Hematopoietic multipotent progenitor cell treated with erythropoietin and hydrocortisone succinate and interleukin-3 and kit ligand, for 15 days (in vitro differentiated cells): ENCODE data around the gene SPTBN5.

ENCODE experiments used
- DNase-seq: peaks from one replicate; pipeline ENCODE4 v3.0.0-alpha.2; 2015; ENCODE audit warnings: low spot score

The SPTBN5 gene

DNA sequence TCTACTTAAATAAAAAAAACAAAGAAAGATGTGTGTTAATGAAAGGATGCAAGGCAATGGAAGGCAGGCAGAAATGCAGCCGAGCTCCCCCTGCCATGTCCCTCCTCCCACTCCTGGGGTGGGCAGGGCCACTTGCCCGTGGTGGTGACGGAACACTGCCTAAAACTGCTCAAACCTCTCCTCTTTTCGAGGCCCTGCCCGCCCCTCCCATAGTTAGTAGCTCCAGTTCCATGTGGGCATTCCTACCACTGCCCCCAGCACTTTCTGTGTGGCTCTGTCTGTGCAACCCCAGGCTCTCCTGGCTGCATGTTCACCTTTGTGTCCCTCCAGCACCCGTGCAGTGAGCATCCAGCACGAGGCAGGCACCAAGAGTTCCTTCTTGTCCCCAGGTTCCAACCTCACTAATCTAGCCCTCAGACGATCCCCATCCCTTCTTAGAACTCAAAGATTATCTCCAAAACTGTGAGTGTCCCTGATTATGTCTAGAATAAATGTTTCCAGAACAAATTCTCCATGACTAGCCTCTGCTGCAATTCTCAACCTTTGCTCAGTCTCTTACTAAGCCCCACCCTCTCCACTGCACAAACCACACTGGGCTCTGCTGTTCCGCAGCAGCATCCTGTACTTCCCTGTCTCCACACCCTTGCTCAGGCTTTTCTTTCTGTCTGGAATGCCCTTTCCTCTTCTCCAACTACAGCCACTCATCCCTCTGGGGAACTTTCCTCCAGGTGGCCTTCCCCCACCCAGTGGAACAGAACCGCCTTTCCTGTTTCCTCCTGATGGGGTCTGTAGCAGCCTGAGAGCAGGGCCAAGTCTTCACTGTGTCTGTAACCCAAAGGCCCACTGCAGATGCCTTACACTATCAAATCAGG is 32.6 kb upstream of the SPTBN5 start:
- no peak for DNase-seq

DNA sequence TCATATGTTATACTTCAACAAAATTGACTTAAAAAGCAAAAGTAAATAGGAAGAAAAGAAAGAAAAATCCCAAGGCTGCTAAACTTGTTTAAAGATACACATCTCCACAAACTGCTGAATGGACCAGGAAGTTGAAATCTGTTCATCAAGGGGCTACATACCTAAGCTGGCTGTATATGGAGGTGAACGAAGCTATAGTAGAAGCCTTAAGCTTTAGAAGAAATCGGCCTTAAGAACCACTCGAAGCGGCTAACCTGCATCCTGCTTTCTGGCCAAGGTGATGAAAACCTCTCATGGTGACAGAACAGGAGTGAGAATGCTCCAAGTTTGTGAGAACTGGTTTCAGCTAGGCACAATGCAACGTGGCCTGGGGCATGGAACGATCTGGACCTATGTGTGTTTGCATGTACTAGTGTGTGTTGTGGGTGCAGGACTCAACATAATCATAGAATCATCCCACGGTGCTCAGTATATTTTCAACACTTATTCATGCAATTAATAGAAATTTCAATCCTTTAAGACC is 31.3 kb upstream of the SPTBN5 start:
- DNase-seq: no peak

DNA sequence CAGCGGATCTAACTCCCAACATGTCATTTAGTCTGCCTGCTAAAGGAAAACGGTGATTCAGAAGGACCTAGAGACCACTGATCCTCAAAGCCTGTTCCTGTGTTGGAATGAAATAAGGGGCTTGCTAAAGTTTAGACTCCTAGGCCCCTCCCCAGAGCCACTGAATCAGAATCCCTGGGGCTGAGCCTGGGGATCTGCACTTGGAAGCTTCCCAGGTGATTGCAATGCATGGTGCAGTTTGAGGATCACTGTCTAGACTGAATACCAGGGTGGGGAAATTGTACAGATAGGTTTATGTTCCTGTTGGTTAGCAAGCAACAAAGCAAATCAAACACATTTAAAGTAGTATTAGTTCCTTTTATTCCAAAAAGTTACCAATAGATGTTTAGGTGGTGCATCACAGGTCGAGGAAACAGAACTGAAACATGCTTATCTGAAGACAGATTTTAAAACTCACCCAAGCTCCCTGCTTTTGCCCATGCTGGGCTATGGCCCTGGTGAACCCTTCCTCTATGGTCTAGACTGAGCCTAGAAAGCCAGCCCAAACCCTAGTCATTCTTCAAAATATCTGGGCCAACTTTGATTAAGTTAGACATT is 29.6 kb upstream of the SPTBN5 start:
- no peak for DNase-seq

DNA sequence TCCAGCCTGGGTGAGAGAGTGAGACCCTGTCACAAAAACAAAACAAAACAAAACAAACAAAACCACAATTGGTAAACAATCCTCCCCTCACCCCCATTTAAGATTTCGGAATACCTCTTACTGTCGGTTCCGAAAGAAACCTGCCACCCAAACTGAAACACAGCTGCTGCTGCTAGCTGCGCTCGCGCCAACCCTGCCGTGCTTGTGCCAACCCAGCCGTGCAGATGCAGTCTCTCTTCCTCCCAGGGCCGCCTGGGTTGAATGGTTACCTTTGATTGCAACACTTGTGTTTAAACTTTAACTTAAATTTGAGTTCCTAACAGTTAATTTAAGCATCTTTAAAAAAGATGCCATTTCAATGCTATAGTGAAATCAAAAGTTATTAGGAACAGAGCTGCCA is 28.5 kb upstream of the SPTBN5 start:
- DNase-seq: no peak

DNA sequence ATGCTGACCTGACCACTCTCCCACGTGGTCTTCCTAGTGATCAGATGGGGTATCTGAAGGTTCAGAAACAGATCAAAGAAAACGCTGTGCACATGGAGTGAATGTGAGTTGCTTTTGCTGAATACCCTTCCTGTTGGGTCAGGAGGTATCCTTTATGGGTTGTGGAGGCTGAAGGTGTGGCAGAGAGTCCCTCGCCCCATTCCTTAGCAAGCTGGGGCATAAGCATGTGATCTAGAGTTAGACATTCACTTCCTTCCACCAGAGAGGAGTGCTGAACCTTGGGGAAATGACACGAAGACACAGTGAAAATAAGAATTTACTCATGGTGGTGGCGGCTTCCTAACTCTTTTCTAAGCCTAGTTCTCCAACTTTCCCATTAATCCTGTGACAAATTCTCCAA is 27.8 kb upstream of the SPTBN5 start:
- no peak for DNase-seq

DNA sequence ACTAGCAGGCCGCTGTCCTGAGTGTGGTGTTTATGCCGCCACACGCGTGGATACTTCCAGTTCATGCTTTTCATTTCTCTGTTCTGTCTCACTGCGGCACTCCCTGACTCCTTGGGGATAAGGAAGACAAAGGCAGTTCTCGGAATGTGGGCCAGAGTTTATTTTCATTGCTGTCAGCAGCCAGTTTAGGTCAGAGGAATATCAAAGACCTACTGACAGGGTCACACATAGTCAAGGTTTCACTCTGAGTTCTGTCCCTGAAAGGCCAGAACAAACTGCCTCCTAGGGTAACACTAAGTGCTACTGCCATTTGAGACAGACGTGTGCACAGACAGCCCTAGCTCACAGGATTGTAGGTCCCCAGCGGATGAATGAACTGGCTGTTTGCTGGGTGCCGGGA is 27.3 kb upstream of the SPTBN5 start:
- no peak for DNase-seq

DNA sequence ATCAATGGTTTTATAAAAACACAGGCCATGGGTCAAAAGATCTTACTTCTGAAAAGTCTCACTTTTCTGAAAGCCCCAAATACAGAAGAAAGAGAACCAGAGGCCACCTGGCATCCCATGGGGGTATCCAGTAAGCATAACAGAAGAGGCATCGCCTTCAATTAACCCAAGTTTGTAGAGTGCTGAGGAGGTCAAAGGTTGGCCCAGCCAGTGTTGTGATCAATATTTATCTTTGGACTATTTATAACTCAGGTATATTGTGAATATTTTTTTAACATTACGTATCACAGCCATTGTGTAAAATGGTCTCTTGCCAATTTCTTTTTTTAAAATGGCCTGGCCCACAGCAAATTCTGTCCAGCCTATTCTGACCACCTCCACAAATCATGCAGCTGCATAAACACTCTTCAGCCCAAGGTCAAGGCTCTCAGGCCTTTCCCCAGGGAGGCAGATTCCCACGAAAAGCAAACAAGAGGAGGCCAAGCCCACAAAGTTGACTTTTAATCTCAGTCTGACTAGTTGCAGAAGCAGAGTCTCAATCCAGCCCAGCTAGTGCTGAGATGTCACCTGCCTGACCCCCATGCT is 26.2 kb upstream of the SPTBN5 start:
- no peak for DNase-seq

DNA sequence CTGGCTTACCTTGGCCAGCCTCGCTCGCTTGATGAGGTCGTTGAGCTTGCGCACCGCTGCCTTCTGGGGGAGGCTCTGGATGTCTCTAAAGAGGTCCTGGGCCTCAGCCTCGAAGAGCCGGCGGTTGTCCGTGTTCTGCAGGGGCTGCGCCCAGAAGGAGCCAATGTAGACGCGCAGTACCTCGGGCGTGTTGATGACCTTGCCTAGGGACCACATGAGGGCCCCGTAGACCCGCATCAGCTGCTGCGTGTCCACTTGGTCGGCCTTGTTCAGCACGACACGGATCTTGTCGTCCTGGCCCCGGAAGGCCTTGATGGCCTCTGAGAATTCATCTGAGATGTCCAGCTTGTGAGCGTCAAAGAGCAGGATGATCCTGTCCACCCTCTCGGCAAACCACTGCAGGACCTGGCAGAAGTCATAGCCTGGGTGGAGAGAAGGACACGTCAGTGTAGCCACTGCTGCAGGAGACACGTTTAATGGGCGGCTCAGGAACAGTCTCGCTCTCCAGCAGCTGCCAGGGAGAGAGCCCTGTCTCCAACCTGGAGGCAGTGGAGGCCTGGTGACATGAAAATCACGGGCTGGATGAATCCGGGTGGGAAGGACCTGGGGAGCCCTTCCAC is 25.5 kb upstream of the SPTBN5 start:
- DNase-seq: no peak

DNA sequence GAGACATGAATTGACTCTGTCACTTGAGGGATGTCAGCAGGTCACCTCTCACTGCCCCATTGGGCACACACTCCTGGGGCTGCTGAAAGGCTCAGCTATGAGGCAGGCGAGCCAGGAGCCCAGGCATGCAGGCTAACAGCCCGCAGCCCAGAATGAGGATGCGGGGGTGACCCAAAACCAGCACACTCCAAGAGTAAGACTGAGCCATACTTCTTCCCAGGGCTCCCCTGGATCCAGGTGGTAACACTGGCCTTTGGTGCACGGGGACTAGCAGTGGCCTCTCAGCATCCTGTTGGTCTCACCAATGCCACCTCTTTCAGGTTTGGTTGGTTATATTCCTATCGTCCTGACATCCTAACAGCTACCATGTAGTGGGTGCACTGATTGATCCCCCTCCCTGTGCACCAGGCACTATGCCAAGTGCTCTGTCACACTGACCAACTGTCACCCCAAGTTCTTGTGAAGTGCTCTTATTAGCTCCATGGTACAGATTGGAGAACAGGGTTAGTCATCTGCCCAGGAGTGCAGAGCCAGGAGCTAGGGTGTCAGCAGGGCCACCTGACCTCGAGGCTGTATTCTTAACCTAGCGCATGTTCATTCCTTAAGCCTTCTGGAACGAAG is 24.8 kb upstream of the SPTBN5 start:
- DNase-seq: no peak

DNA sequence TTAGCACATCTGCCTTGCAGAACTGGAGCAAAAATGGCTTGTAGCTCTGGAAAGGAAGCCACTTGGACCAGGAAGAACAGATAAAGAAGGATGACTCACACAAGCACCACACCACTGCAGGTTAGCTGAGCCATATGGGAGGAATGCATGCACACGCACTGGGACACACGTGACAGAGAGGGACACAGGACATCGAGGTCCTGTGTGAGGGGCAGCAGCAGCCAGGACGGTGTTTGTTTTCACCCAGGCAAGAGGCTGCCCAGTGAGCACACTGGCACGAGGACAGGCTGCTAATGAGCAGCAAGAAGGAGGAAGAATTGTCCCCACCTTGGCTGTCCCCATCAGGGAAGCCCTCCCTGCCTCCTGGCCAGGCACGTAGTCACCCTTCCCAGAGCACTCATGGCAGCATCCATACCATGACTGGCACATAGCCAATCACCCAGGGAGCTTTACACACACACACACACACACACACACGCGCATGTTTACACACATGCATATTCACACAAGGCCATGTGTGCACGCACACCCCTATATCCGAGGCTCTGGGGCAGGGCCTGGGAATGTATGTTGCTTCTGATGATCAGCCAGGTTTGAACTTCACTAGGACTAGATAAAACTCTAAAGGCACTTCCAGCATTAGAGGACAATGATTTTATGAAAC is 24.0 kb upstream of the SPTBN5 start:
- DNase-seq: no peak

DNA sequence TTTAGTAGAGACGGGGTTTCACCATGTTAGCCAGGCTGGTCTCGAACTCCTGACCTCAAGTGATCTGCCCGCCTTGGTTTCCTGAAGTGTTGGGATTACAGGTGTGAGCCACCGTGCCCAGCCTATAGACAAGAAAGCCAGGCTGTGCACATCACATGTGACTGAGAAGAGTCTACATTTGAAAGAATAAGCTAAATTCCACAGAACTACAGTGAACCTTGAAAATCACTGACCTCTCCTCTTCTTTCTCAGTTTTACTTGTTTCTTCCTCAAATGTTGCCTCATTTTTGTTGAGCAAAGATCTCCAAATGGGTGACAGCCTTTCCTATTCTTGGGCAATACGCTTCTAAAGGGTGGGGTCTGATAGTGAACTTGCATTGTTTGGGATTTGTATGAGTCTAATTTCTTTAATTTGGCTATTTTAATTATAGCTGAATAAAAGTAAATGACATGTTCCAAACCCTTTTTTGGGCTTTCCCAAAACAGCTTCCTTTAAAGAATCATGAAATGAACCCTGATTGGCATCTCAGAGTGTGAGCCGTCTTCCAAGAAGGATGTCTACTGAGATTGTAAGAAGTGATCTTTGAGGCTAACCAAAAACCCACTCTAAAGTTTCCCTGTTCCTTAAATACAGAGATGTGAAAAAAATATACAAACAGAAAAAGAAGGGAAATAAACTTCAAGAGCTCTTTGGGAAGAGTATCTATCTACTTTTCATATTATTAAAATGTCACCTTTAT is 21.6 kb upstream of the SPTBN5 start:
- no peak for DNase-seq

DNA sequence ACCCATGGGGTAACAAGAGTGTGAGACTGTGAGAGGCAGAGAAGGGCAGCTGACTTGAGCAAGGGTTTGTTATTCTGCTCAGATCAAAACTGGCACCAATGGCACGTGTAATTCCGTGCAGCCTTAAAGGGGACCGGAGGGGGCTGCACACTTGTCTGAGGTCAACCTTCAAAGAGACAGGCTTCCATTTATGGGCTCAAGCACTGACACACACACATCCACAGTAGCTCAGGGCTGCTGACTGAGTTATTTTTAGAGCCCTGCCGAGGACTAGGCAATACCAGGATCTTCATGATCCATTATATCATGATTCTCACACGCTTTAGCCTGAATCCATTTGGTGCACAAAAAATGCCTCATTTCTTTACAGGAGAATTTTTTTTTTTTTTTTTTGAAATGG is 20.6 kb upstream of the SPTBN5 start:
- DNase-seq: no peak

DNA sequence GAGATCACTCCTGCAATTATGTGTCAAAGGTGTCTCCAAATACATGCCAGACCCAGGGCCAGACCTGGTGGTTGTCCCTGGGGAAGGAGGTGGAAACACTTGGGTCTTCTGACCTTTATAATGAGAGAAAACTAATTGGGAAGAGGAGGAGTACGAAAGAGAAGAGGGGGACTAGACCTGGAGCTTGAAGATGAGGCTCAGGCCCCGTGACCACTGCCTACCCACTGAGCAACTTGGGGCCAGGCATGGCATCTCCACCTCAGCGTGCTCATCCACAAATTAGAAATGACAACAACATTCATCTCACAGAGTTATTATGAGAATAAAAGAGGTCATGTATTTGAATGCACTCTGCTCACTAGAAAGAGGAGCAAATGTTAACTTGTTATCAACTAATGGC is 19.4 kb upstream of the SPTBN5 start:
- DNase-seq: no peak

DNA sequence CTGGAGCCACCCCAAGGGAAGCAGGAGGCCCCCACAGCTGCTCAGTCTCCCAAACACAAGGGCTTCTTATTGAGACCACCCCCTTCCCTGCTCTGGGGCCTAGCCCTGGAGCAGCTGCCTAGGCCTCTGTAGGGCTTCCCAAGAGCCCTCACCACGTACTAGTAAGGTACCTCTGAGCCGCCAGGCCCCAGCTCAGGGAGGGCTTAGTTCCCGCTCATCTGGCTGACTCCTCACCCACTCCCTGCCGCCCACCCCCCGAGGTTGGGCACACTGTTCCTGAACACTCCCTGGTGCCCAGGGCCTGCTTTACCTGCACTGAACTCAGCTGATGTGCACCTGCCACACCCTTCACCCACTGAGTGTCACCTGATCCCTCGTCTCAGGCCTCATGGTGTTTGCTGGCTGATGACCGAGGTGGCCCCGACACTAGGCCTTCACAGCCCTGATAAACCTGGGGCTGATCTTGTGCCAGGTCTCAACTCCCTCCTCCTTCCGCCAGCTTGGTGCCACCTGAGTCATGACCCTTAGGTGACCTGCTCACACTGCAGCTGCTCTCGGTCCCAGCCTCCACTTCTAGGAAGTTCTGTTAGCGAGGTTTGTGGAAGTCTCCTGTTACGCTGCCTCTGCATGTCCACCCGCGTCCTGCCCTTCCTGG is 18.0 kb upstream of the SPTBN5 start:
- DNase-seq: no peak

DNA sequence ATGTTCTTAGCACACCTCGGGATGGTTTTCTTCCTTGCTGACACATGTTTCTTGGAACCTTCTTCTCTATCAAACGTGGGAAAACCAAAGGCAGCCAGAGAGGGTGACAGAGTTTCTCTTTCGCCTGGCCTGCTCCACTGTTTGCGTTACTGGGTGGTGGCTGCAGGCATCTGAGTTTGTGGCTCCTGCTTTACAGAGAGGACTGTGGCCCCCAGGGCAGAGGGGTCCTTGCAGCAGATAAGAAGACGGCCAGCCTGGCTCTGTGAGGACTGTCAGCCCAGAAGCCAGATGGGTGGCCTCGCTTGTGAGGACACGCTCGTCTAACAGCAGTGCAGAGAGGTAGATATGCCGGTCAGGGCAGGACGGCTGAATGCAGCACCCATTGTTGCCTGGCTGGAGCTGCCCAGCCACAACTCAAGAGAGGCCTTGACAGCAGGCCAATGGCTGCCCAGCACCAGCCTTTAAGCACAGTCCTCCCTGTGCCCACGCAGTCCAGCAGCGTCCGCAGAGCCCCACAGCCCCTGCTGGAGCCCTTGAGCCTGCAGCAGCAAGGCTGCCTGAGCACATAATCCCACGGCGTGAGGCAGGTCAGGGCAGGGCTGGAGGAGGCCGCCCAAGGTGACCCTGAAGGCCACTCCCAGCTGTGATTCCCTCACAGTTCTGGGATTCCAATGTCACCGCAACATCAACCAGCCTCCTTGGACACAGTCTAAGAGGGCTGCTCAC is 15.0 kb upstream of the SPTBN5 start:
- no peak for DNase-seq

DNA sequence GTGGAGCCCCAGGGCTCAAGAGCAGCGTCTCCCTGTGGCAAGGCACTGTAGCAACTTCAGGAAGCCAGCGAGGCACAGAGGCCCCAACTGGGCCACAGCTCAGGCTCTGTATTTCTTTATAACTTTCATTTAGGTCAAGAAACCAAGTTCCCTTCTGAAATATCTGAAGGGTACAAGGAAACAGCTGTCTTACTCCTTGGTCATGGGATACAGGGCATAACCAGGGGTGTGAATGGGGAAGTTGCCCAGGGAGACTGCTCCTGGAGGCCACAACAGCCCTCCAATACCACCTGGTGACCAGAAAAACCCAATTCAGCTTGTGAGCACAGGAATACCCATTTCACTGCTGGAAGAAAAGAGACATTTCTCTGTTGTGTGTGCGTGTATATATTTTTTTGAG is 13.3 kb upstream of the SPTBN5 start:
- no peak for DNase-seq

DNA sequence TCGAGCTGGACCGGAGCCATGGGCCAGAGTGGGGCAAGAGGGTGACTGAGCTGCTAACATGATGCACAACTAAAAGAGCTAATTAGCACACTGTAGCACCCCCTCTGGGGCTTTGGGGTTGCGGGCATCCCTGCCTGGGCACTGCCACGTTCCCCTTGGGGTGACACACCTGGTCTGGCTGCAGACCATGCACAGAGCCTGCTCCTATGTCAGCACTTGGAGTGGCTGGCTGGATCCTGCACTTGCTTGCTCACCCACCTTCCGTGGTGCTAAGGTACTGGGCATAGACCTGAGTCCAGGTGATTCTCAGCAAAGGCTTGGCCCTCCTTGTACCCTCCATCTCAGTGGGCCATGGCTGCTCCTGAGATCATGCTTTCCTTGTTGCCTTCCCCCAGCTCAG is 12.8 kb upstream of the SPTBN5 start:
- DNase-seq: no peak

DNA sequence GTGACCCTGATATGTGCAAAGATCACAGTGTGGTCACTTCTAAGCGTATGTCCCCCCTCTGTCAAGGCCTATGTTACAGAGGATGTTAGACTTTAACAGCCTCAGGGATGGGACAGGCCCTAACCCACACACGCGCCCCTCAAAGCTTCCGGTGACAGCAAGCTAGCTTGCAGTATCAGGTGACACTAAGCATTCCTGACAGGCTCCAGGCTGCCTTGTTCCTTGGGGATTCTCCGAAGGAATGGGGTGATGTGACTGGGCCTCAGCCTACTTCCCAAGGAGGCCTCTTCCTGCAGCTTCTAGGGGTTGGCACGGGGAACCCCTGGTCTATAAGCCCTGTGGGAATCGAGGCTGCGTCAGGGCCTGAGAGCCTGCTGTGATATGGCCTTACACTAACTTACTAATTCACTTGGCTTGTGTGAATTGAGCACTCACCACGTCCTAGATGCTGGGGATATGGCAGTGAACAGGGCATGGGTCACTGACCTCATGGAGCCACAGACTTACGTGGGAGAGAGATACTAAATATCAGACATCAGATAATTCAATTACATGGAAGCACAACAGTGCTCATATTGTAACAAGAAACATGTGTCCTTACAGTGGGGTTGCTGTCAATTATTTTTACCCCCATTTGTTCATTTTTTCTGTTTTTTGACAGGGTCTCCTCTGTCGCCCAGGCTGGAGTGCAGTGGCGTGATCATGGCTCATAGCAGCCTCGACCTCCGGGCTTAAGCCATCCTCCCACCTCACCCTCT is 11.4 kb upstream of the SPTBN5 start:
- DNase-seq: no peak

DNA sequence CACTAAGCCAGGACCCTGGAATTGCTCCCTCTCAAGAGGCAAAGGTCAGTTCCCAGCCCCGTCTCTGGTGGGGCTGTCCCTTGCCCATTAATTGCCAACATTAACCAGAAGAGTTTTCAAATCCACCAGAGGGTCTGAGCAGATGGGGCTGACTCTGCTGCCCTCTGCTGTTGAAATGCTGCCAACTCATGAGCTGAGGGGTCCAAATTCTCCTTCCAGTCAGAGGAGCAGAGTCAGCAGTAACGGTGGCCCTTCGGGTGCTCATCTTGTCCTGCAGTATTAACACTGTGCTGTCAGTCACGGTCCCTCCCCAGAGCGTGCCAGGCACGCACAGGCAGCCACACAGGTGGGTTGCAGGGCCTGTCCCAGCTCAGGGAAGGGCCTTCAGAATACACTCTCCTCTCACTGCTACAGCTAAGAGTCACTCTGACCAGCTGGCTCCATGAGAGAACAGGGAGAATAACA is 10.7 kb upstream of the SPTBN5 start:
- DNase-seq: peak; percentile 58
